ENCODE data around the gene ISYNA1.
"Not testable (repeated sequence)": the region's sequence is repeated elsewhere in the genome, so short reads cannot be mapped to it uniquely, and the experiment has no call there.

Gene ISYNA1

GRCh38 chr19:18418029-18418482 is 19.9 kb downstream of the ISYNA1 start:
- DNase-seq: no peak

- DNase-seq: peak; percentile 49
Measured at GRCh38 chr19:18417250-18418028, 20.5 kb downstream of the ISYNA1 start.

- peak; percentile 88 for DNase-seq
Measured at GRCh38 chr19:18416778-18417249, 21.1 kb downstream of the ISYNA1 start.

GRCh38 chr19:18415178-18415867 is 22.6 kb downstream of the ISYNA1 start:
- no peak for DNase-seq

GRCh38 chr19:18414504-18415177 is 23.3 kb downstream of the ISYNA1 start:
- no peak for DNase-seq

- DNase-seq: no peak
Measured at GRCh38 chr19:18412610-18413239, 25.2 kb downstream of the ISYNA1 start.

- no peak for DNase-seq
Measured at GRCh38 chr19:18408053-18408476, 29.9 kb downstream of the ISYNA1 start.

GRCh38 chr19:18406749-18407148 is 31.2 kb downstream of the ISYNA1 start:
- no peak for DNase-seq

GRCh38 chr19:18405754-18406153 is 32.2 kb downstream of the ISYNA1 start:
- not testable (repeated sequence) for DNase-seq

GRCh38 chr19:18402455-18403248 is 35.3 kb downstream of the ISYNA1 start:
- not testable (repeated sequence) for DNase-seq

GRCh38 chr19:18401580-18402112 is 36.3 kb downstream of the ISYNA1 start:
- DNase-seq: no peak

GRCh38 chr19:18399008-18399407 is 38.9 kb downstream of the ISYNA1 start:
- no peak for DNase-seq

GRCh38 chr19:18397242-18398202 is 40.4 kb downstream of the ISYNA1 start, which contains the start of gene LRRC25:
Gene LRRC25 (minus strand): TSS chr19:18397622. CDS start chr19:18396963, 659 bp downstream.
- DNase-seq: peak; percentile 35

- no peak for DNase-seq
Measured at GRCh38 chr19:18396471-18397241, 41.3 kb downstream of the ISYNA1 start.

- DNase-seq: no peak
Measured at GRCh38 chr19:18393836-18394235, 44.1 kb downstream of the ISYNA1 start.

- DNase-seq: no peak
Measured at GRCh38 chr19:18392926-18393325, 45.0 kb downstream of the ISYNA1 start.

GRCh38 chr19:18392417-18392816 is 45.5 kb downstream of the ISYNA1 start:
- DNase-seq: peak; percentile 20

- no peak for DNase-seq
Measured at GRCh38 chr19:18391509-18392075, 46.3 kb downstream of the ISYNA1 start.

Data from CD4-positive, alpha-beta T cell treated with Interleukin-12 subunit alpha and Interleukin-12 subunit beta, for 1 hour (primary cell).